T1000 (cell line): ENCODE results near the gene TTC33.
"Not testable (repeated sequence)": the region's sequence is repeated elsewhere in the genome, so short reads cannot be mapped to it uniquely, and the experiment has no call there.

ENCODE experiments used
- DNase-seq: peaks from one replicate; lab custom pipeline; 2025; ENCODE audit warnings: mixed read lengths; lab: John Stamatoyannopoulos, UW

TTC33 gene

DNA sequence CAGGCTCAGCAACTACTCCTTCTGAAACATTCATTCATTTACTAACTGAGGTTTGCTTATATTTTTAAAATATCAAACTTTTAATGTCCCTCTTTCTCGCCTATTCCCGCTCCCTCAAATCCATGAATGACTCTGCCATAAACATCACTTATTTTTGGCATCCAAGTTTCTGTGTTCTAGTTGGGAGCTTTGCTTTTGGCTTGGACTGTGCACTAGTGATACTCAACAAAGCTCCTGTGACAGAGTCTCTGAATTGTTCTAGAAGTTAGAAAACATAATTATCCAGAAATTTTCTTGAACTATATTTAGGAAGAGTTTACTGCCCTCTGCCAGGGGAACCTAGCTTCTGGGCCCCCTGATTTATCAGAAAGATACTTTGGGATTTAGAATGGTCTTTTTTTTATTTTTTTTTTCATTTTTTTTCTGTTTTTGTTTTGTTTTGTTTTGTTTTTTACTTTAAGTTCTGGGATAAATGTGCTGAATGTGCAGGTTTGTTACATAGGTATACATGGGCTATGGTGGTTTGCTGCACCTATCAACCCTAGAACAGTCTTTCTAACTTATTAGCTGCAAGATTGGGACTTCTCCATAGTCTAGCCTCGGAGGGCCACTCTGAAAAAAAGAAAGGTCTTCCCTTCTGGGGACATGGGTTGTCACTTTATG, 140.7 kb downstream of the TTC33 start:
- no peak for DNase-seq

DNA sequence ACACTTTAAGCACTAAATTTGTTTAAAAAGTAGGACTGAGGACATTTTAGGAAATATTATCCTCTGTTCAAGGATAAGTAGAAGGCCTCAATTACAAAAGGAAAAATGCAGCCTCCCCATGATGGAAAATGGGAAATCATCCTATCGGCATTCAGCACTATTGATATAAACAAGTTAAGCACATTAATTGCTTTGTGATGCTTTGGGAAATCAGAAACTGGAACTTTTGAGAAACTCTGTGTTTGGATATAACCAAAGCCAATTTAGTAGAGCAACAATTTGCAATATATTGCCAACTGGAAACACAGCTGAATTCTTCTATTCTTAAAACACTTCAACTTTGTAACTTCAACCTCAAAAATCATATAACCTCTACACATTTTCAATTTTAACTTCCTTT, 141.3 kb downstream of the TTC33 start:
- no peak for DNase-seq

DNA sequence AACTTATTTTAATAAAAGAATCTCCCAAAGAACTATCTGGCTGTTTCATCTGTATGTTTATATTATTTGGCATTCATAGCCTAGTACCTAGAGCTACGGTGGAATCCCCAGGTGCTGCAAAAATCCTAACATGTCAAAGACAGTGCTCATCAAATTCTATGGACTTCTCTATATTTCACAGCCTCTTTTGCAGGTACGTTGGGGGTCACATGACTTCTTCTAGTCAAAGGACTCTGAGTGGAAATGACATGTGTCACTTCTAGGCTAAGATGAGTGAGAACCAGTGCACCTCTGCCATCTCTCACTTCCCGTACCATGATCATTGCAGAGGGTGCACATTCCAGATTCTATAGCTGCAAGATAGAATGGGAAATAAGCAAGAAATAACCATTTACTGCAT, 148.6 kb downstream of the TTC33 start:
- DNase-seq, result no peak

DNA sequence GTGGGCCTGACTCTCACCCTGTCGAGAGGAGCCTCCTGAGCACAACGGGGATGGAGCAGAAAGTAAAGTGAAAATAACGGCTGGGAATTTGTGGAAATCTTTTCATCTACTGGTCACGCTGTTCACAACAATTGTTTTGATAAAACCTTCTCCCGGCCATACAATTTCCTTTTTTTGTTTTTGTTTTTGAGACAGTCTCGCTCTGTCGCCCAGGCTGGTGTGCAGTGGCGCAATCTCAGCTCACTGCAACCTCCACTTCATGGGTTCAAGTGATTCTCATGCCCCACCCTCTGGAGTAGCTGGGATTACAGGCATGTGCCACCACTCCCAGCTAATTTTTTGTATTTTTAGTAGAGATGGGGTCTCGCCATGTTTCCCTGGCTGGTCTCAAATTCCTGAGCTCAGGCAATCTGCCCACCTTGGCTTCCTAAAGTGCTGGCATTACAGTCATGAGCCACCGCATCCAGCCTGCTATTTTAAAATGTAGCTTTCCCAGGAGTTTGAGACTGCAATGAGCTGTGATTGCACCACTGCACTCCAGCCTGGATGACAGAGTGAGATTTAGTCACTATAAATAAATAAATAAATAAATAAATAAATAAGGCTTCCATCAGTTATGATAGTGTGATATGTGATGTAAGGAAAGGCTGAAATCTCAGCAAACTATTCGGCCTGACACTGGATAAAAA, 149.5 kb downstream of the TTC33 start:
- no peak for DNase-seq

GRCh38 chr5:40605295-40605958, 150.3 kb downstream of the TTC33 start:
- DNase-seq, result no peak

GRCh38 chr5:40603378-40603777, 152.4 kb downstream of the TTC33 start:
- DNase-seq, result no peak

DNA sequence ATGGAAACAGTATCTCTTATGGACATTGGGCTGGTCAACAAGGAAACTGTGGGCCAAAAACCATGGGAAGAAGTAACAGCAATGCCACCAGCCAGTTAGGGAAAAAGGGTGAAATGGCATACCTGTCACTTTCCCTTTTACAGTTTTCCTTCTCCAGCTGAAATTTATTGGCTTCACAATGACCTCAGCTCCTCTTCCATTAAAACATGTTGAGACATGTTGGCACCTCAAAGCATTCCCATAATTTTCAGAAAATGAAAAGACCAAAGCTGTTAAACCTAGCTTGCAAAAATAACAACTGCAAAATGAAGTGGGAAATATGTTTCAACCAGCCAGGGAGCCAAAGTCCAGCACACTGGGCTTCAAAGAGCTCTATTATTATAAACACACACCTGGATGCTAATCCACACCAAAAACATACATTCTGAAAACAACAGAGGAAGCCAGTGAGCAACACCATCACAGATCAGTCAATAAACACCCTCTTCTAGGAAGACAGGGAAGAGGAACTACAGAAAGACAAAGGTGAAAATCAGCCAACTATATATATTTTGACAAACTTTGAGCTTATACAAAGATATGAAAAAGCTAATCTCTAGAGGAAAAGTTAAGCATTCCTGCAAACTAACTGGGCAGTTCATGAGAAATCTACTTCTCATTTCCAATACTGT, 154.4 kb downstream of the TTC33 start:
- no peak for DNase-seq

DNA sequence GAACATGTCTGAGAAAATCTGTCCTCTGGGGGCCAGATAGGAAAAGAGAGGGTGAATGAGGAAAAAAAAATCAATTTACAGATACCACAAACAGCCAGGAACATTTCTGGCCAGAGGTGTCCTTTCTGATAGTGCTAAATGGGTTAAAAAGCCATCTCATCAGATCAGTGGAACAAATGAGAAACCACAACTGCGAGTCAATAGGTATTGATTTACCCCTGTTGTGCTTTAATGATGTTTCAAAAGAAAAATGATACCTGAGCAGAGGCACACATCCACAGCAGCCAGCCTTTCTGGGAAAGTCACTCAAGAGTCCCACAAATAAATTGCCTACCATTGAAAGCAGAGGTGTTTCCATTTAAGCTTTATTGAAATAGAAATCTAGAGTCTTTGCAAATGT, 155.4 kb downstream of the TTC33 start:
- no peak for DNase-seq

- no peak for DNase-seq
Measured at GRCh38 chr5:40599676-40600075, 156.1 kb downstream of the TTC33 start.

DNA sequence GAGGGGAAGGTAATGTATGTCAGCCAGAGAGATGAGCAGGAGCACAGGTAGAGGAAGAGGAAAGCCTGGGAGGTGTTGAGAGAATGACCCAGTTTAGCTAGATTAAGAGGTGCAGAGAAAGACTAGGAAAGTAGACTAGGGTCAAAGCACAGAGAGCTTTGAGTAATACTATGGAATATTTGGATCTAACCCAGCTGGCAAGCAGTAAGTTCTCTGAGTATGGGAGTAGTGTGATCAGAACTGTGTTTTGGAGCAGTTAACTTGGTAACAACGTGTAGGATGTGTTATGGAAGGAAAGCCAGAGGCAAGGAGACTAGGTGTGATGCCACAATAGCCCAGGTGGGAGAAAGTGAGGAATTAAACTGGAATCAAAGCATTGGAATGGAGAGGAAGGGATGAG, 160.9 kb downstream of the TTC33 start:
- no peak for DNase-seq

GRCh38 chr5:40591727-40592396, 163.9 kb downstream of the TTC33 start:
- not testable (repeated sequence) for DNase-seq

DNA sequence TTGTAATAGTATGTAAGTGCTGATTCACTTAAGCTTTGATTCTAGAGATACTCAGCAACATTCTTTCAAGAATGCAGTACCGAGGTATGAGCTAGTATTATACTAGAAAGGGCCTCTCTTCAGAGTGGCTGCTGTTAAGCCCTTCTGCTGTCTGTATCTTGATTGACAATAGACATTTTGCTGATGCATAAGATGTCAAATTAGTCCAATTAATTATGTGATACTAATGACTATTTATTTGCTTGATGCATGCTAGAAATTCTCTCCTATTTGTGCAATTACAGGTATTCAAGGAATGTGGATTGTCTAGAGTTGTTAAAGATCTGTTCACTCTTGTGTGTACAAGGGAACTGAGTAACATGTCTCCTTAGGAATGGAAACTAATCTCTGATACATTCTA, 168.4 kb downstream of the TTC33 start:
- no peak for DNase-seq

- no peak for DNase-seq
Measured at GRCh38 chr5:40585537-40586267, 170.1 kb downstream of the TTC33 start.

DNA sequence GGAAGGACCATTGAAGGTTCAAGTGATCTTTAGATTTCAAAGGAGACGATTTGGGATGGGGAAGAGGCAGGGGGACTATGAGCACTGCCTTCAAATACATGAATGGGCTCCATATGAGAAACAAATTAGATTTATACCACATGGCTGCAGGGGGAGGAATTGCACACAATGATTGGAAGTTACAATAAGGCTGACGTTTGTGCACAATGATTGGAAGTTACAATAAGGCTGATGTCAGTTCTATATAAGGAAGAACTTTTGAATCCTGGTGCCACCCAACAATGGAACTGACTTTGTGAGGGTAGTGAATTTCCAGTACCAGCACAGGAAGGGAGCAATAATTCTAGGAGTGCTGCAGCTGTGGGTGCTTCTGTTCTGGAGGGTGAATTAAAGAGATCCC, 171.7 kb downstream of the TTC33 start:
- DNase-seq, result no peak

DNA sequence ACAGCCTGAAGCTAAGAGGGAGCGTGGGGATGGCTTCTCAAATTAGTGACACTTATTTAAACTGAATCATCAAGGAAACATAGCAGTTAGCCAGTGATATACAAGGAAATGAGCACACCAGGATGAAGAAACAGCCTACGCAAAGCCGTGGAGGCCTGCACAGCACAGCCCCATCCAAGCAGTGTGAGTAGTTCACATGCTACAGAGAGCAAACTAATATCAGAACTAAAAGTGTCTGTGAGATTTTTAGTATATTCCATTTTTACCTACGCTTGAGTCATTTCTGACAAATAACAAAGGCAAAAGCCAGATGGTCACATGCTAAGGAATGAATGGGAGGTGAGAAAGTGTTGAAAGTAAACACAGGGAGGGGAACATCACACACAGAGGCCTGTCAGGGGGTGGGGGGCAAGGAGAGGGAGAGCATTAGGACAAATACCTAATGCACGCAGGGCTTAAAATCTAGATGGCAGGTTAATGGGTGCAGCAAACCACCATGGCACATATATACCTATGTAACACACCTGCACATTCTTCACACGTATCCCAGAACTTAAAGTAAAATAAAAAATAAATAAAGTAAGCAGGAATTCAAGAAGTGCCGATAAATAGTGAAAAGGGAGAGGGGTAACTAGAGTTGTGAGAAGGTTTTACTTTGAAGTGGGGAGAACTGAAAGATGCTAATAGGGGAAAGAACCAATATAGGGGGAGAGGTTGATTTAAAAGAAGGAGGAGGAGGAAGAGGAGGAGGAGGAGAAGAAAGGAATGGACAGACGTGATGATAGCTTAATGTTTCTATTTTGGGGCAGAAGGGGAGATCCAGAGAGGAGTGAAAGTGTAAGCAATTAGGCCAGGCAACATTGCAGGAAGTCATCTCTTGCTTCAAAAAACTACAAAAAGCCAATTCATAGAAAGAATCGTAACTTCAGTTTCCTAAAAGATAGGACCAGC, 177.0 kb downstream of the TTC33 start:
- DNase-seq, result no peak

- DNase-seq, result no peak
Measured at GRCh38 chr5:40577718-40578117, 178.0 kb downstream of the TTC33 start.

GRCh38 chr5:40575921-40576320, 179.8 kb downstream of the TTC33 start:
- DNase-seq, result no peak

GRCh38 chr5:40575411-40575810, 180.3 kb downstream of the TTC33 start:
- no peak for DNase-seq

- DNase-seq, result no peak
Measured at GRCh38 chr5:40572937-40573336, 182.8 kb downstream of the TTC33 start.

DNA sequence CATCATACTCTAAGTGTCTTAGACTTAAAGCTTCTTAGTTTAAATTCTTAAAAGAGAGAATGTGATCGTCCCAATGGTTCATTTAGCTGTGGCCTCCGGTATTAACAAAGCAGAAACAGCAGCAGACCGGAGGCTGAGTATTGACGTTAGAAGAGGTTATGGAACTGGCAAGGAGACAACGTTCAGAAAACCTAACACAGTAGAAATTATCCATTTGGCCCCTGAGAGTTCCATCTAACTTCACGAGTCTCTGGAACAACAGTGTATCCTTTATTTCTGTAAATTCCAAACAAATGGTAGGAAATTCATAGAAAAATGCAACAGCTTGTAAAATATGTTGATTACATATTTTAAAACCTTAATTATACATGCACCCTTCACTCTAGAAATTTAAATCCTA, 183.4 kb downstream of the TTC33 start:
- DNase-seq, result no peak
